Brain pericyte (primary cell): ENCODE measurements around the gene MMP3.
"Not testable (repeated sequence)": the region's sequence is repeated elsewhere in the genome, so short reads cannot be mapped to it uniquely, and the experiment has no call there.

Experiments
- DNase-seq: peaks from one replicate; pipeline ENCODE4 v3.0.0-alpha.2; 2012; ENCODE audit warnings: low read depth, low spot score

Gene MMP3

GRCh38 chr11:102843489-102843888 lies at the start of gene MMP3:
Gene MMP3, minus strand, starts transcription at chr11:102843609. Its CDS starts 63 bp downstream, at chr11:102843546.
- no peak for DNase-seq

GRCh38 chr11:102891736-102892135 lies 48.3 kb upstream of the MMP3 start:
- no peak for DNase-seq

- DNase-seq, result peak; percentile 40
Observed at GRCh38 chr11:102886999-102887398, 43.6 kb upstream of the MMP3 start.

GRCh38 chr11:102883141-102883540 lies 39.7 kb upstream of the MMP3 start:
- no peak for DNase-seq

GRCh38 chr11:102882389-102883024 lies 39.1 kb upstream of the MMP3 start:
- no peak for DNase-seq

- DNase-seq, result no peak
Observed at GRCh38 chr11:102879801-102880200, 36.4 kb upstream of the MMP3 start.

GRCh38 chr11:102878595-102878994 lies 35.2 kb upstream of the MMP3 start:
- DNase-seq, result no peak

- DNase-seq, result no peak
Observed at GRCh38 chr11:102874852-102875251, 31.4 kb upstream of the MMP3 start, which contains the start of gene MMP12. Gene MMP12, minus strand, starts transcription at chr11:102874982. Its CDS starts 45 bp downstream, at chr11:102874937.

- DNase-seq, result not testable (repeated sequence)
Observed at GRCh38 chr11:102869354-102869964, 26.1 kb upstream of the MMP3 start.

- DNase-seq, result no peak
Observed at GRCh38 chr11:102868339-102868738, 24.9 kb upstream of the MMP3 start.

- DNase-seq, result no peak
Observed at GRCh38 chr11:102864724-102865123, 21.3 kb upstream of the MMP3 start.

- DNase-seq, result no peak
Observed at GRCh38 chr11:102853956-102854355, 10.5 kb upstream of the MMP3 start.

GRCh38 chr11:102853055-102853454 lies 9.6 kb upstream of the MMP3 start:
- no peak for DNase-seq

GRCh38 chr11:102850973-102851745 lies 7.8 kb upstream of the MMP3 start:
- DNase-seq, result no peak

GRCh38 chr11:102849311-102849710 lies 5.9 kb upstream of the MMP3 start:
- DNase-seq, result no peak

GRCh38 chr11:102846292-102846691 lies 2.9 kb upstream of the MMP3 start:
- DNase-seq, result no peak

GRCh38 chr11:102842930-102843329 lies 479 bp downstream of the MMP3 start:
- no peak for DNase-seq

- DNase-seq, result no peak
Observed at GRCh38 chr11:102840018-102840417, 3.4 kb downstream of the MMP3 start.

GRCh38 chr11:102837646-102838045 lies 5.8 kb downstream of the MMP3 start:
- no peak for DNase-seq

GRCh38 chr11:102837156-102837555 lies 6.3 kb downstream of the MMP3 start:
- no peak for DNase-seq

- no peak for DNase-seq
Observed at GRCh38 chr11:102836290-102836875, 7.0 kb downstream of the MMP3 start.

- no peak for DNase-seq
Observed at GRCh38 chr11:102833731-102834130, 9.7 kb downstream of the MMP3 start.
